Stimulated activated CD8-positive, alpha-beta memory T cell treated with anti-CD3 and anti-CD28 coated beads, Interleukin-12 subunit alpha, Interleukin-12 subunit beta, amount 100 ng/mL, for 4 hours (primary cell): ENCODE measurements around the gene MGAT4B.

Source experiments
- DNase-seq: peaks from one replicate; pipeline ENCODE4 v3.0.0-alpha.2; 2020; ENCODE audit warnings: low read depth

Gene MGAT4B

GRCh38 chr5:179825655-179826182, 19.1 kb upstream of the MGAT4B start:
- no peak for DNase-seq

DNA sequence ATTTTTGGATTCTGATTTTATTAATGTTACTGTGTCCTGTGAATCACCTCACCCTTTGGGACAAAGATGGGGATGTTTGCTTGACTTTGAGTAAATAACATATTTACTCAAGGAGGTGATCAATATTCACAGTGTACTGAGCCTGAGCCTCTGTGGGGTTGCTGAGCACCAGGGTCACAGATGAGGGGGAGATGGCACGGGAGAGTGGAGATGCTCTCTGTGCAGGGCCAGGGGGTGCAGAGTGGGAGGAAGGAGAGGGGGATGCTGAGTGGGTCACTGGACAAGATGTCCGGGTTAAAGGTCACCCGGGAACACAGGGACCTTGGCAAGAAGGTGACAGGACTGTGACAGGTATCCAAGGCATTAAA, 18.1 kb upstream of the MGAT4B start:
- no peak for DNase-seq

- no peak for DNase-seq
Observed at GRCh38 chr5:179823937-179824744, 17.5 kb upstream of the MGAT4B start.

DNA sequence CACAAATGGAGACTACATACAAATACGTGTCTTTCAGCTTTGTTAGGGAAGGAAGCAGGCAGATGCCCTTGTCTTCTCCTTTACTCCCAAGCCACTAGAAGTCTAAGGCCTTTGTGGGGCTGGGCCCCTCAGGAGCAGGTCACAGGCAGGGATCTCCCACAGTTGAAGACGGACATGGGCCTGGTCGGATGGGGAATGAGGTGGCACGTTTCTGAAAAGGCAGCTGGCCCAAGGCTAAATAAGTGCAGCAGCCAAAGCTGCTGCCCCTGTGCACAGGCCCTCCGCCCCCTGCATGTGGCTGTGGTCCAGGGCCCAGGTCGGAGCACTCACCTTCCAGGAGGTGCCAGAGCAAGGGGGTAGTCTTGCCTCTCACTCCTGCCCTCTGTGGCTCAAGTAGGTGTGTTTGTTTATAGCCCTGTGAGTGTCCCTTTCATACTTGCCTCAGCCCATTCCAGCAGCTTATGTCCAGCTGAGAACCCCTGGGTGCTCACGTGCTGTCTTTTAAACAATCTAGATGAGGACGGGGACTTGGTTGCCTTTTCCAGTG, 15.9 kb upstream of the MGAT4B start:
- no peak for DNase-seq

- DNase-seq: no peak
Observed at GRCh38 chr5:179822059-179822432, 15.4 kb upstream of the MGAT4B start.

DNA sequence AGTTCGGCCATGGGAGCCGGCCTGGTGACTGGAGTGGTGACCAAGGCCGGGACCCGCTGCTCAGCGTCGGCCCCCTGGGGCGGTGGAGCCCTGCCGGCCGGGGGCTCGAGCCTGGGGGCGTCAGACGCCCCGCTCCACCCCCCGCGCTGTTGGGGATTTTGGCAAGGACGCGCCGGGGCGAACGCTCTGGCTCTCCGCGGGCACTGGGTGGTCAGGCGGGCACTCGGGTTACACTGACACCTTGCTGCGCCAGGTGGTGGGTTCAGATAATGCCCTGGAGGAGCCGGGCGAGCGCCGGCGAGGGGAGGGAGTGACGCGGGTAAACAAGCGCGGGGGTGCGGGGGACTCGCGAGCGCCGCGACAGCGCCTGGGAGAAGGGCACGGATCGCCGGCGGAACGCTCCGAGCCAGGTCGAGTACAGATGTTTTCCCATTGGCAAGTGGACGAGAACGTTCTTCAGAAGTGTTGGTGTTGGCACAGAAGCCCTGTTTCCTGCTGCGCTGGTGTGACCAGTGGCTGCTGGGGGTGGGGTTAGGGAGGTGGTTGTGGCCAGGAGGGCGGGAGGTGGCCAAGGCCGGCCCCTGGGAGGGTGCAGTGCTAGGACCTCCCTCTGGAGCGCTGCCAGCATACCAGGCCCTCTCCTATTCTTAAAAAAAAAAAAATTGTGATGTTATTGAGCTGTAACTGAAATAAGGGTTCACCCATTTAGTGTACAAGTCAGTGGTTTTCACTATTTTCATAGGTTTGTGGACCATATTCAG, 14.8 kb upstream of the MGAT4B start:
- peak; percentile 70 for DNase-seq

DNA sequence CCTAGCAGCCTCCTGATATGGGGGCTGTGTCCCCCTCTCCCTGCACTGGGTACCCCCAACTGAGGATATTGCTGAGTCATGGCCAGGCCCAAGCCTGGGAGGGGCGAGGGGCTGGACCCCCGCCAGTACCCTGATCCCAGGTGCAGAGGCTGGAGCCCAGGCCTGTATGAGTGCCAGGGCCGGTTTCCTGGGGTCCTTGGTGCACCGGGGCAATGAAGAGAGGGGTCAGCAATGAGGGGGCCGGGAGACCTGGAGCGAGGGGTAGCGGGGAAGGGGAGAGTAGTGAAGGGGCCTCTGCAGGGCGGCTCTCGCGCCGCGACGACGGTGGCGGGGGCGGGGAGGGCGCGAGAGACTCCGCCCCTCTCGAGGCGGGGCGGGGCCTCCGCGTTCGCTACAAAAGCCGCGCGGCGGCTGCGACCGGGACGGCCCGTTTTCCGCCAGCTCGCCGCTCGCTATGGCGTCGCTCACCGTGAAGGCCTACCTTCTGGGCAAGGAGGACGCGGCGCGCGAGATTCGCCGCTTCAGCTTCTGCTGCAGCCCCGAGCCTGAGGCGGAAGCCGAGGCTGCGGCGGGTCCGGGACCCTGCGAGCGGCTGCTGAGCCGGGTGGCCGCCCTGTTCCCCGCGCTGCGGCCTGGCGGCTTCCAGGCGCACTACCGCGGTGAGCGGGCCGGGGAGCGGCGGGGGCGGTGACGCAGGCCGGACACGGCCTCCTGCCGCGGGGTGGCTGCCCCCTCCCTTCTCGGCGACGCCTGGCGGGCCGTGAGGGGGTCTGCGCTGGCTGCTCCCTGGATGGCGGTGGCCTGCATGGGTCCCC, 14.0 kb upstream of the MGAT4B start, which contains the start of gene SQSTM1:
TSS of gene SQSTM1 (plus strand) at position 423 of the 815 bp plus-strand sequence. CDS start at position 455, 32 bp downstream.
- peak; percentile 78 for DNase-seq

GRCh38 chr5:179820127-179820482, 13.4 kb upstream of the MGAT4B start:
- DNase-seq: no peak

DNA sequence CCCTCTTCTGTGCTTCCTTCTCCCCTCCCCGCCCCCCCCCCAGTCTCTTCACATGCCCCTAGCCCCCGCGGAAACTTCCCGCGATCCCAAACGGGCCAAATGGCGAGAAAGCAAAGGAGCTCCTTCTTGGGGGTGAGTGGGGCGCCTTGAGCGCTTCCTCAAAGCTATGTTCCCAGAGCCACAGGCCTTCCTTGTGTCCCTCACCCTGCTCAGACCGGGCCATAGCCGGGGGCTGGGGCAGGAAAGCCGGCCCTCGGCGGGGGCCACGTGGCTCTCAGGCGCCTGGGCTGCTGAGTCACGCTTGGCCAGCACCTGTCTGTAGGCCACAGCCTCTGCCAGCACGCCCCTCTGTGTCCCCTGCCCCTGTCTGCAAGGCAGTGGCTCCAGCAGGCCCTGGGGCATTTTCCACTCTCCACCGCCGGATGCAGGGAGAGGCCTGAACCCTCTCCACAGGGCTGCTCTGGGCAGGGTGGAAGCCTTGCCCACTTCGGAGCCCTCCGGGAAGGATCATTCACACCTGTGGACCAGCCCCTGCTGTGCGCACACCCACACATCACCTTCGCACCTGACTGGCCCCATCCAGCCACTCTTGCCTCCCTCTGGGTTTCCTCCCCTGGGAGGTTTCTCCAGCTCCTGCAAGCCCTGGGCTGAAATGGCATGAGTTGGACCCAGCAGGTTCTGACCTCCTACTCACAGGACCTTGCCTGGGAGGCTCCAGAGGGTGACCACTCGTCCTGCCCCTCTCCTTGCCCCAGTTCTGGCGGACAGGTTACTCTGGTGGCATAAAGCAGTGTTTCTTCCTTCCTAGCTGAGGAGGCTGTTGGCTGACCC, 12.8 kb upstream of the MGAT4B start:
- no peak for DNase-seq

DNA sequence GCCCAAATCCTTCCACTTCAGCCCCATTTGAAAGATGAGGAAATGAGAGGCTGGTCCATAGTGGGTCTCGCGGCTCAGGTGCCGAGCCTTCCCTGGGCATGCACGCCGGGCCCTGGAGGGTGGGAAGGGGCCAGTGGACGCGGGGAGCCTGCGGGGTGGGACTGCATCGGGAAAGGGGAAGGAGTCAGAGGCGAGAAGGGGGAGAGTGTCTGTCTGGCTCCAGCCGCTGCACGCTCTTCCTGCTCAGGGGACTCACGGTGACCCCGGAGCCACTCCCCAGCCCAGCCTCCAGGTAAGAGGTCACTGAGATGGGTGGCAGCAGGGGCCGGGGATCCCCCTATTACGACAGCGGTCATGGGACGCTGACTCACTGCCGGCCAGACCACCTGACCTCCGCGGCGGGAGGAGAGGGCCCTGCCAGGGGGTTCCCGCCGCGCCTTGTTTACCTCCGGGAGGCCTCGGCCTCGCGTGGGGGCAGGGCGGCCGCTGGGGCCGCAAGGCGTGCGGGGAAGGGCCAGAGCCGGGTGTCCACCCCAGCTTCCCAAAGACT, 12.2 kb upstream of the MGAT4B start:
- DNase-seq: peak; percentile 81

DNA sequence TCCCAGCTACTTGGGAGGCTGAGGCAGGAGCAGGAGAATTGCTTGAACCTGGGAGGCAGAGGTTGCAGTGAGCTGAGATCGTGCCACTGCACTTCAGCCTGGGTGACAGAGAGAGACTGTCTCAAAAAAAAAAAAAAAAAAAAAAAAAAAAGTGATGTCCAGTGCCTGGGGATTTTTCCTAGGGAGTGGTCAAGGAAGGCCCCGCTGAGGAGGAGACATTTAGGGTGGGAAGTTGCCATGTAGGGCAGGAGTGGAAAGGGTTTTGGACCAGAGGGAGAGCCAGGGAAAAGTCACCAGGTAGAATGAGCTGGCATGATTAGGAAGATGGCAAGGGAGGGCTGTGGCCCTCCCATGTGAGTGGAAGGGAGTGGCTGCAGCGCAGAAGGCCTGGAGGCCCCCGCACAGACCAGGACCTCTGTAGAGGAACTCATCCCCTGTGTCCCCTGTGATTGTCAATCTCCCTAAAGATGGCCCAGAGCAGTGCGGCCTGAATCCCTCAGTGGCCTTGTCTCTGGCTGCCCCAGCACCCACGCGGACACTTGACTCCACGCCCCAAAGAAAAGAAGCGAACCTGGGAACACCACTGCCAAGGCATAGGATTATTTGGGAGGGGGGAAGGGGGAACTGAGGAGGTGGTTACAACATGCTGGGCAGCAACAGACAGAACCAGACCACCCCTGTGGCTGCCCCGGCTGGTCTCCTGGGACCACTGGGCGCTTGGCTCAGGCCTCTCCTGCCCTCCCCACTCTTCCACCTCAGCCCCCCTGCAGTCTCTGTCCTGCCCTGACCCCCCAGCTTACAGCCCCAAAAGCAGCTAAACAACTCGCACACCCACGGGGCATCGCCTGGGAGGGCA, 11.5 kb upstream of the MGAT4B start:
- no peak for DNase-seq

DNA sequence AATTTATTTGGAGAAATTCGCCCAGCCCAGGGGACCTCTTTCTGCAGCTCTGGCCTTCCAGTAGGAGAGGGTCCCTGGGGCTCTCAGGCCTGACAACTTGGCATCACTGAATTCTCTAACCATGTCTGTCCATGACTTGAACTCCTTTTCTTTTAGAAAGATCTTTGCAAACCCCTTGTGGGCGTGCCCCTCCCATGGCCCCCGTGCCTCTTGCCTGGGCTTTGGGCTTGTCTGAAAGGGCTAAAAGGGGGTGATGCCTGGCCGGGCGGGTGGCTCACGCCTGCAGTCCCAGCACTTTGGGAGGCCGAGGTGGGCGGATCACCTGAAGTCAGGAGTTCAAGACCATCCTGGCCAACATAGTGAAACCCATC, 10.8 kb upstream of the MGAT4B start:
- no peak for DNase-seq

GRCh38 chr5:179816796-179817469, 10.3 kb upstream of the MGAT4B start:
- DNase-seq: no peak

- DNase-seq: no peak
Observed at GRCh38 chr5:179816401-179816795, 9.7 kb upstream of the MGAT4B start.

- DNase-seq: no peak
Observed at GRCh38 chr5:179815491-179816249, 9.0 kb upstream of the MGAT4B start.

GRCh38 chr5:179814090-179814489, 7.4 kb upstream of the MGAT4B start:
- no peak for DNase-seq

GRCh38 chr5:179812997-179813607, 6.4 kb upstream of the MGAT4B start:
- DNase-seq: no peak

GRCh38 chr5:179812135-179812825, 5.6 kb upstream of the MGAT4B start:
- DNase-seq: no peak
